Suprapubic skin (tissue), 4 donors: Measurements from ENCODE around the gene PIAS1. TPM values are rescaled to one million over a fixed set of nuclear protein-coding genes. Genes with fewer than 3 reads are reported as not detected.

Source experiments
- DNase-seq, 2 donors: peaks; one replicate each; pipeline ENCODE4 v3.0.0-alpha.2; 2019; ENCODE audit warnings: low spot score in 2 of 2
- H3K27ac ChIP-seq: fragments of 200-600 bp; sonication (generic); one replicate; pipeline ENCODE4 v1.5.1; 2019
- H3K27me3 ChIP-seq: fragments of 200-600 bp; sonication (generic); one replicate; pipeline ENCODE4 v1.5.1; 2019
- H3K36me3 ChIP-seq: fragments of 200-600 bp; sonication (generic); one replicate; pipeline ENCODE4 v1.5.1; 2019
- H3K4me1 ChIP-seq: fragments of 200-600 bp; sonication (generic); one replicate; pipeline ENCODE4 v1.5.1; 2019
- H3K4me3 ChIP-seq: fragments of 200-600 bp; sonication (generic); one replicate; pipeline ENCODE4 v1.5.1; 2019; ENCODE audit warnings: mild to moderate bottlenecking
- H3K9me3 ChIP-seq: fragments of 200-600 bp; sonication (generic); one replicate; pipeline ENCODE4 v1.5.1; 2019
- EP300 ChIP-seq: sonication (generic); formaldehyde crosslinking; IDR thresholded peaks from one replicate; pipeline ENCODE4 v1.6.1; 2017; ENCODE audit warnings: antibody characterized with exemption
- POLR2A ChIP-seq, 2 donors: fragments of 450-650 bp; IDR thresholded peaks; one replicate each; pipeline ENCODE4 v1.6.1; 2017; ENCODE audit warnings: antibody characterized with exemption in 2 of 2, mild to moderate bottlenecking in 2 of 2, moderate library complexity in 2 of 2
- POLR2AphosphoS5 ChIP-seq, 3 donors: sonication (generic); formaldehyde crosslinking; IDR thresholded peaks; one replicate each; pipeline ENCODE4 v1.6.1; 2017; ENCODE audit warnings: antibody characterized with exemption in 3 of 3
- WGBS: methylation state at CpG from one replicate; pipeline ENCODE4 v1.1.5; 2018; 5-methylcytosine and 5-hydroxymethylcytosine counted together
- total RNA-seq, 4 donors: library from RNA; depleted of rRNA; stranded (reverse); fragments of >200 nt; gene quantifications; one replicate each; pipeline ENCODE4 v1.1.0, GENCODE V29; 2016
- TF ChIP-seq, protein P1 (sequence below), 2 donors: fragments of 200-600 bp in 1 of 2; fragments of 450-650 bp in 1 of 2; sonication (generic) in 1 of 2; IDR thresholded peaks; one replicate each; pipeline ENCODE4 v1.5.1; 2016 to 2019; ENCODE audit warnings: antibody characterized with exemption in 2 of 2, mild to moderate bottlenecking in 1 of 2, moderate library complexity in 1 of 2

PIAS1 gene
- total RNA-seq, 4 donors from 2014 or later = 43.7 to 71.5 (median 52.5) TPM

DNA sequence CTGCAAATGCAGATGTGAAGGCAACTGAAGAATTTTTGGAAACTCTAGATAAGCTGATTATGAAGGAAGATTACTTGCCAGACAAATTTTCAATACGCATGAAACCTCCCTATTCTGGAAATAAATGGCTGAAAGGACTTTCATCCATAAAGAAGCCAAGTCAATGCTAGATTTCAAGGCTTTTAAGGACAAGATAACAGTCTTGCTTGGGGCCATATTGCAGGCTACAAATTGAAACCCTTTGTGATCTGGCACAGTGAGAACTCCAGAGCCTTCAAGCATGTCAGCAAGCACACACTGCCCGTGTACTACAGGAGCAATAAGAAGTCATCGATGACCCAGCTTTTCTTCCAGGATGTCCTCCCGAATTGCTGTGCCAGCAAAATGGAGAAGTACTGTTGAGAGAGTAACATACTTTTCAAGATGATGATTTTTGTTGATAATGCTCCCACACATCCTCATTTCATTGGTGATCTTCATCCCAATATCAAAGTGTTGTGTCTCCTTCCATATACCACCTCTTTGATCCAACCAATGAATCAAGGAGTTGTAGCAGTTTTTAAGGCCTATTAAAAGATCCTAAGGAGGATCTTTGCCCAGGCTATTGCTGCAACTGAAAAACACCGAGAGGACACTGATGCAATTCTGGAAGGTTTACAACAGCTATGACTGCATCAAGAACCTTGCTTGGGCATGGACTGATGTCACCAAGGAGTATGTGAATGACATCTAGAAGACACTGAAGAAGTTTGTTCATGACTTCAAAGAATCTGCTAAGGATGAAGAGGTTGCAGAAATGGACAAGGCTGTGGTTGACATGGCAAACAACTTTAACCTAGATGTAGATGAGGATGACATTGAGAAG lies 130.7 kb downstream of the PIAS1 start:
- Histone ChIP-seq H3K4me1 (peaks cover 28% of the 10 kb centered on the region), H3K9me3 (no peaks in the 10 kb centered on the region), H3K36me3 (peaks cover 53% of the 10 kb centered on the region), H3K27me3 (no peaks in the 10 kb centered on the region), H3K27ac (no peak overlapping the region), H3K4me3 (no peak overlapping the region)
- TF ChIP-seq POLR2A (IDR thresholded peaks at IDR 0.05) = no peak
- TF ChIP-seq, protein P1, sequence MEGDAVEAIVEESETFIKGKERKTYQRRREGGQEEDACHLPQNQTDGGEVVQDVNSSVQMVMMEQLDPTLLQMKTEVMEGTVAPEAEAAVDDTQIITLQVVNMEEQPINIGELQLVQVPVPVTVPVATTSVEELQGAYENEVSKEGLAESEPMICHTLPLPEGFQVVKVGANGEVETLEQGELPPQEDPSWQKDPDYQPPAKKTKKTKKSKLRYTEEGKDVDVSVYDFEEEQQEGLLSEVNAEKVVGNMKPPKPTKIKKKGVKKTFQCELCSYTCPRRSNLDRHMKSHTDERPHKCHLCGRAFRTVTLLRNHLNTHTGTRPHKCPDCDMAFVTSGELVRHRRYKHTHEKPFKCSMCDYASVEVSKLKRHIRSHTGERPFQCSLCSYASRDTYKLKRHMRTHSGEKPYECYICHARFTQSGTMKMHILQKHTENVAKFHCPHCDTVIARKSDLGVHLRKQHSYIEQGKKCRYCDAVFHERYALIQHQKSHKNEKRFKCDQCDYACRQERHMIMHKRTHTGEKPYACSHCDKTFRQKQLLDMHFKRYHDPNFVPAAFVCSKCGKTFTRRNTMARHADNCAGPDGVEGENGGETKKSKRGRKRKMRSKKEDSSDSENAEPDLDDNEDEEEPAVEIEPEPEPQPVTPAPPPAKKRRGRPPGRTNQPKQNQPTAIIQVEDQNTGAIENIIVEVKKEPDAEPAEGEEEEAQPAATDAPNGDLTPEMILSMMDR (IDR thresholded peaks at IDR 0.05) = no peak
- TF ChIP-seq EP300 = no peak
- TF ChIP-seq POLR2AphosphoS5 (IDR thresholded peaks at IDR 0.05) = no peak
- WGBS = 88% methylated on average over 5 of the region's 5 CpGs
- DNase-seq = no peak

DNA sequence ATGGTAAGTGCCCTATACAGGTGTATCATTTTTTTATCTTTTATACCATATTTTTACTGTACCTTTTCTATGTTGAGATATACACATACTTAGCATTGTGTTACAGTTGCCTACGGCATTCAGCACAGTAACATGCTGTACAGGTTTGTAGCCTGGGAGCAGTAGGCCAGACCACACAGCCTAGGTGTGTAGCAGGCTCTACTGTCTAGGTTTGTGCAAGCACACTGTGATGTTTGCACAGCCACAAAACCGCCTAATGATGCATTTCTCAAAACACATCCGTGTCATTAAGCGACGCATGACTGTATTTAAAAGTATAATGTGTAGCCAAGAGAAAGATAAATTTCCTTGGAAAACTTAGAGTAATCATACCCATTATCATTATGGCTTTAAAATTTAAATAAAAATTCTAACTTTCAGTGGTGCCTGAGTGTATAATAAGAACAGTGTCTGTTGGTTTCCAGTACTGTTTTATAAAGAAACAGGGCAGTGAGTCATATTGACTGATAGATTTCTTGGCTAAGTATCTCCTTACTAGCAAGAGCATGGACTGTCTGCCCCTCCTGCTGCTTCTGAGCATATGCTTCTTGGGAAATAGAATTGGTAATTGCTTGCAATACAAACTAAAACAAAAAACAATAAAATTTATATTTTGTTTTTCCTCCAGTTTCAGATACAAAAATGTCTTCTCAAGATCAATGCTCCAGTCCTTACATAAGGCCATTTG lies 132.7 kb downstream of the PIAS1 start:
- Histone ChIP-seq H3K36me3 (peaks cover 41% of the 10 kb centered on the region), H3K4me1 (peaks cover 28% of the 10 kb centered on the region), H3K27me3 (no peaks in the 10 kb centered on the region), H3K27ac (peak overlapping the region; percentile 73), H3K4me3 (no peak overlapping the region), H3K9me3 (no peaks in the 10 kb centered on the region)
- 70% methylated on average over 5 of the region's 5 CpGs for WGBS
- TF ChIP-seq POLR2AphosphoS5 (IDR thresholded peaks at IDR 0.05) (no peak), EP300 (no peak)
- no peak for DNase-seq

DNA sequence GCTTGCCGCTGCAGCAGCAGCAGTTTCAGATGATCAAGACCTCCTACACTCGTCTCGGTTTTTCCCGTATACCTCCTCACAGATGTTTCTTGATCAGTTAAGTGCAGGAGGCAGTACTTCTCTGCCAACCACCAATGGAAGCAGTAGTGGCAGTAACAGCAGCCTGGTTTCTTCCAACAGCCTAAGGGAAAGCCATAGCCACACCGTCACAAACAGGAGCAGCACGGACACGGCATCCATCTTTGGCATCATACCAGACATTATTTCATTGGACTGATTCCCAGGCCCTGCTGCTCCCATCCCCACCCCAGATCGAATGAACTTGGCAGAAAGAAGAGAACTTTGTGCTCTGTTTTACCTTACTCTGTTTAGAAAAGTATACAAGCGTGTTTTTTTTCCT lies 133.4 kb downstream of the PIAS1 start:
- H3K4me3 ChIP-seq = peak overlapping the region; percentile 13
- H3K36me3 ChIP-seq = peaks cover 44% of the 10 kb centered on the region
- no peak for DNase-seq
- no peaks in the 10 kb centered on the region for H3K27me3 ChIP-seq
- peaks cover 28% of the 10 kb centered on the region for H3K4me1 ChIP-seq
- TF ChIP-seq POLR2AphosphoS5 (IDR thresholded peaks at IDR 0.05) = peak in 1 of 3 donors; percentile 41
- TF ChIP-seq POLR2A (IDR thresholded peaks at IDR 0.05) = no peak
- no peaks in the 10 kb centered on the region for H3K9me3 ChIP-seq
- 27% methylated on average over 9 of the region's 9 CpGs for WGBS
- peak overlapping the region; percentile 73 for H3K27ac ChIP-seq

DNA sequence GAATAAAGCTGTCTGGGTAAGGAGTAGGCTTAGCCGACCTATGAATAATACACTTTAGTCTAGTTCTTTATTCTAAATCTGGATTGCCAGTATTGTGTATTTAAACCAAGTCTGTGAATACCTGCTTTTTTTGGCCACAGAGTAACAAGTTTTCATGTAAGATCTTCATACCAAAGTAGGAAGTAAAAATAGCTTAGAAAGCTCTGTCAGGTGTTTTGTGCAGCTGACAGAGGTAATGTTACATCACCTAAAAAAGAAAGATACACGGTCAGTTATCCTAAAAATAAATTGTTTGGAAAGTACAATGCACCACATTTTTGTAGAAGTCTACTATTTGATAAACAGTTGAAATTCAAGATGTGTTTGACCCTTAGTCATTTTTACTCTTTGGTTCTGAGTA lies 134.5 kb downstream of the PIAS1 start:
- no peaks in the 10 kb centered on the region for H3K27me3 ChIP-seq
- H3K36me3 ChIP-seq = peaks cover 42% of the 10 kb centered on the region
- peaks cover 28% of the 10 kb centered on the region for H3K4me1 ChIP-seq
- H3K9me3 ChIP-seq = no peaks in the 10 kb centered on the region
- no peak overlapping the region for H3K4me3 ChIP-seq
- WGBS = 83% methylated on average over 2 of the region's 2 CpGs
- no peak for DNase-seq
- TF ChIP-seq POLR2A (IDR thresholded peaks at IDR 0.05) (no peak), EP300 (no peak), POLR2AphosphoS5 (IDR thresholded peaks at IDR 0.05) (no peak)
- TF ChIP-seq, protein P1 (IDR thresholded peaks at IDR 0.05) = no peak
- peak overlapping the region; percentile 73 for H3K27ac ChIP-seq

DNA sequence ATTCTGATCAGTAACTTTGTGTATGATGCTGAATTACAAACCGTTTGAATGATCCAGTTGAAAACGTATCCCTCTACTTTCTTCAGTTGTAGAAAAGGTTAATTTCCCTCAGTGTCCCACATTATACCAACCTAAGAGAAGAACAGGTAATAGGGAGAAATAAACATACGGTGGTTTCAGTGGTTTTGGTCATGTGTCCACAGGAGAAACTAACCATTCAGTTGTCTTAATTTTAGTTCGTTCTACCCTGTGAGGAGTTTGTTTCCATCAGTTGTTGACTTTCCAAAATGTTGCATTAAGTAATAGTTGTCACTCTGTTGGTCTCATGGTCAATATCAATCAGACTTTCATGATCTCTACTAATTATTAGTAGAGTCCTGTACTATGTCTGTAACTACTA lies 135.9 kb downstream of the PIAS1 start:
- TF ChIP-seq, protein P1 (IDR thresholded peaks at IDR 0.05) = no peak
- TF ChIP-seq POLR2AphosphoS5 (IDR thresholded peaks at IDR 0.05) (no peak), POLR2A (IDR thresholded peaks at IDR 0.05) (no peak), EP300 (no peak)
- H3K36me3 ChIP-seq = peaks cover 28% of the 10 kb centered on the region
- H3K9me3 ChIP-seq = no peaks in the 10 kb centered on the region
- H3K4me1 ChIP-seq = peaks cover 28% of the 10 kb centered on the region
- H3K27me3 ChIP-seq = no peaks in the 10 kb centered on the region
- no peak for DNase-seq
- 93% methylated on average over 4 of the region's 4 CpGs for WGBS
- H3K4me3 ChIP-seq = no peak overlapping the region
- H3K27ac ChIP-seq = no peak overlapping the region

DNA sequence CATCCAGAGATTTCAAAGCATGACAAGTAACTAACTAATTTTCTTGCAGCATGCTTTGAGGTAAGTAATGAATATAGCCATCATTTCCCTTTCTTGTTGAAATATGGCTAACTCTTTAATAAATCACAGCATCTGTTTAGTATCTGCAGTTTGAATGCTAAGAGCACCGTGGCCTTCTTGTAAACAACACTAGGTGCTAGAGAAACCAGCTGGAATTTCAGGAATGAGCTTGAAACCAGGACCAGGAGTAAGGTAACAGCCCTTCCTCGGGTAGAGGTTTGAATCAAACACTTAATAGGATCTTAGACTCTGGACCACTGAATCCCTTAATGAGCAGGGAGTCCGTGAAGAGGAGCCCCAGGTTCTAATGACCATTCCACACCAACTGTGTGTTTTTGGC lies 137.4 kb downstream of the PIAS1 start:
- TF ChIP-seq POLR2AphosphoS5 (IDR thresholded peaks at IDR 0.05) = no peak
- no peak for TF ChIP-seq EP300
- H3K27me3 ChIP-seq = no peaks in the 10 kb centered on the region
- no peak overlapping the region for H3K27ac ChIP-seq
- no peaks in the 10 kb centered on the region for H3K9me3 ChIP-seq
- H3K4me3 ChIP-seq = no peak overlapping the region
- H3K4me1 ChIP-seq = peaks cover 21% of the 10 kb centered on the region
- H3K36me3 ChIP-seq = peaks cover 26% of the 10 kb centered on the region
- 53% methylated on average over 3 of the region's 3 CpGs for WGBS
- no peak for DNase-seq
